Esophagus muscularis mucosa (tissue), 4 donors: ENCODE data around the gene RANBP17. TPM values are rescaled to one million over a fixed set of nuclear protein-coding genes. Genes with fewer than 3 reads are reported as not detected.

Experiments used
- DNase-seq: peaks from one replicate; pipeline ENCODE4 v3.0.0-alpha.2; 2017; ENCODE audit errors: extremely low spot score
- H3K27ac ChIP-seq, 4 donors: fragments of 200-600 bp; sonication (generic); replicated peaks in 1 of 4; 1 replicate in 3 of 4; 2 replicates in 1 of 4; pipeline ENCODE4 v1.5.1; 2016 to 2019; ENCODE audit warnings: mild to moderate bottlenecking in 1 of 4
- H3K27me3 ChIP-seq, 4 donors: fragments of 200-600 bp; sonication (generic); one replicate each; pipeline versions ENCODE4 v1.5.1 to v1.6.0; 2016 to 2019
- H3K36me3 ChIP-seq, 4 donors: fragments of 200-600 bp; sonication (generic); one replicate each; pipeline ENCODE4 v1.5.1; 2016 to 2019
- H3K4me1 ChIP-seq, 4 donors: fragments of 200-600 bp; sonication (generic); one replicate each; pipeline ENCODE4 v1.5.1; 2016 to 2019
- H3K4me3 ChIP-seq, 4 donors: fragments of 200-600 bp; sonication (generic); 1 replicate in 2 of 4; 2 replicates in 2 of 4; pipeline ENCODE4 v1.5.1; 2016 to 2019; ENCODE audit warnings: mild to moderate bottlenecking in 4 of 4, moderate library complexity in 1 of 4
- H3K9me3 ChIP-seq, 4 donors: fragments of 200-600 bp; sonication (generic); 1 replicate in 3 of 4; 2 replicates in 1 of 4; pipeline ENCODE4 v1.5.1; 2016 to 2019
- CTCF ChIP-seq, 3 experiments: fragments of 200-600 bp in 2 of 3; fragments of 450-650 bp in 1 of 3; sonication (generic) in 2 of 3; IDR thresholded peaks; one replicate each; pipeline ENCODE4 v1.5.1; 2017 to 2019; ENCODE audit warnings: antibody characterized with exemption in 3 of 3, mild to moderate bottlenecking in 2 of 3, moderate library complexity in 1 of 3
- EP300 ChIP-seq: sonication (generic); formaldehyde crosslinking; IDR thresholded peaks from one replicate; pipeline ENCODE4 v1.6.1; 2017; ENCODE audit warnings: antibody characterized with exemption
- POLR2A ChIP-seq: fragments of 450-650 bp; IDR thresholded peaks from one replicate; pipeline ENCODE4 v1.6.1; 2017; ENCODE audit warnings: antibody characterized with exemption, moderate library complexity, mild to moderate bottlenecking, low read depth
- POLR2AphosphoS5 ChIP-seq, 2 donors: sonication (generic); formaldehyde crosslinking; IDR thresholded peaks; one replicate each; pipeline ENCODE4 v1.6.1; 2017; ENCODE audit warnings: antibody characterized with exemption in 2 of 2
- WGBS: methylation state at CpG from one replicate; pipeline ENCODE4 v1.1.5; 2018; 5-methylcytosine and 5-hydroxymethylcytosine counted together
- intact Hi-C: fragments of 100-400 bp; cut with DNase I; formaldehyde crosslinking; loops from one replicate; pipeline ENCODE4 v1.15.1; 2023
- total RNA-seq, 4 donors: library from RNA; depleted of rRNA; stranded (reverse); fragments of >200 nt; gene quantifications; one replicate each; pipeline versions ENCODE4 v1.1.0 to v1.2.1, GENCODE V29; 2016

Gene RANBP17
- total RNA-seq, 4 donors from 2014 or later = 16.4 to 28.2 (median 17.7) TPM

- 93% methylated on average over 2 of the region's 2 CpGs for WGBS
- Histone ChIP-seq H3K27ac (no peak overlapping the region), H3K9me3 (peaks cover 0 to 4% (median 0%) of the 10 kb centered on the region in 4 donors), H3K36me3 (no peaks in the 10 kb centered on the region), H3K27me3 (no peaks in the 10 kb centered on the region), H3K4me3 (no peak overlapping the region), H3K4me1 (no peaks in the 10 kb centered on the region)
- TF ChIP-seq POLR2AphosphoS5 (IDR thresholded peaks at IDR 0.05) (no peak), CTCF (IDR thresholded peaks at IDR 0.05) (no peak), POLR2A (no peak), EP300 (no peak)
- intact Hi-C loops = no loop called here
- DNase-seq = no peak
Measured at GRCh38 chr5:171221916-171222315, 360.1 kb downstream of the RANBP17 start.

GRCh38 chr5:171223927-171224326 is 362.1 kb downstream of the RANBP17 start:
- DNase-seq = no peak
- no peaks in the 10 kb centered on the region for H3K36me3 ChIP-seq
- H3K4me3 ChIP-seq = no peak overlapping the region
- WGBS = 70% methylated on average over 1 of the region's 1 CpG
- H3K27ac ChIP-seq = no peak overlapping the region
- H3K9me3 ChIP-seq = no peaks in the 10 kb centered on the region
- H3K27me3 ChIP-seq = no peaks in the 10 kb centered on the region
- intact Hi-C loops = no loop called here
- no peaks in the 10 kb centered on the region for H3K4me1 ChIP-seq
- TF ChIP-seq POLR2A = no peak
- TF ChIP-seq EP300 = no peak
- no peak for TF ChIP-seq POLR2AphosphoS5 (IDR thresholded peaks at IDR 0.05)
- TF ChIP-seq CTCF (IDR thresholded peaks at IDR 0.05) = no peak

- no peak for TF ChIP-seq CTCF (IDR thresholded peaks at IDR 0.05)
- TF ChIP-seq EP300 = no peak
- TF ChIP-seq POLR2A = no peak
- no peak for TF ChIP-seq POLR2AphosphoS5 (IDR thresholded peaks at IDR 0.05)
- WGBS = 98% methylated on average over 5 of the region's 5 CpGs
- H3K27ac ChIP-seq = no peak overlapping the region
- DNase-seq = no peak
- intact Hi-C loops = no loop called here
- H3K27me3 ChIP-seq = no peaks in the 10 kb centered on the region
- no peaks in the 10 kb centered on the region for H3K36me3 ChIP-seq
- H3K9me3 ChIP-seq = no peaks in the 10 kb centered on the region
- H3K4me3 ChIP-seq = no peak overlapping the region
- H3K4me1 ChIP-seq = no peaks in the 10 kb centered on the region
Measured at GRCh38 chr5:171226096-171226754, 364.4 kb downstream of the RANBP17 start.

DNA sequence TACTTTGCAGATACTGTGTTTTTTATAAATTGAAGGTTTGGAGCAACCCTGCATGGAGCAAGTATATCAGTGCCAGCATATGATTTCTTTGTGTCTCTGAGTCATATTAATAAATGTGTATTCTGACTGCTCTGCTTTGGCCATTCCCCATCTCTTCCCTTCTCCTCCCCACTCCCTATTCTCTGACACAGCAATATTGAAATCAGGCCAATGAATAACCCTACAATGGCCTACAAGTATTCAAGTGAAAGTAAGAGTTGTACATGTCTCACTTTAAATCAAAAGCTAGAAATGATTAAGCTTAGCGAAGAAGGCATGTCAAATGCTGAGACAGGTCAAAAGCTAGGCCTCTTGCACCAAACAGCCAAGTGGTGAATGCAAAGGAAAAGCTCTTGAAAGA is 365.0 kb downstream of the RANBP17 start:
- TF ChIP-seq CTCF (IDR thresholded peaks at IDR 0.05) (no peak), POLR2A (no peak), EP300 (no peak), POLR2AphosphoS5 (IDR thresholded peaks at IDR 0.05) (no peak)
- Histone ChIP-seq H3K4me3 (no peak overlapping the region), H3K27me3 (no peaks in the 10 kb centered on the region), H3K36me3 (no peaks in the 10 kb centered on the region), H3K9me3 (no peaks in the 10 kb centered on the region), H3K27ac (no peak overlapping the region), H3K4me1 (no peaks in the 10 kb centered on the region)
- WGBS = 100% methylated on average over 1 of the region's 1 CpG
- intact Hi-C loops = no loop called here
- no peak for DNase-seq

- TF ChIP-seq EP300 (no peak), POLR2AphosphoS5 (IDR thresholded peaks at IDR 0.05) (no peak), CTCF (IDR thresholded peaks at IDR 0.05) (no peak)
- 100% methylated on average over 1 of the region's 1 CpG for whole genome bisulfite sequencing
- H3K36me3 ChIP-seq = no peaks in the 10 kb centered on the region
- no peak overlapping the region for H3K27ac ChIP-seq
- intact Hi-C loops = no loop called here
- H3K27me3 ChIP-seq = no peaks in the 10 kb centered on the region
- H3K4me1 ChIP-seq = peaks cover 0 to under 1% (median 0%) of the 10 kb centered on the region in 4 donors
- H3K9me3 ChIP-seq = no peaks in the 10 kb centered on the region
- H3K4me3 ChIP-seq = no peak overlapping the region
- no peak for DNase-seq
Measured at GRCh38 chr5:171236651-171237050, 374.8 kb downstream of the RANBP17 start.
